ENCODE data around the gene RRP8.

Gene RRP8

GRCh38 chr11:6567371-6567745 lies 36.1 kb downstream of the RRP8 start:
- no peak for DNase-seq (ENCODE audit: low spot score)

GRCh38 chr11:6566704-6567370 lies 36.6 kb downstream of the RRP8 start:
- no peak for DNase-seq (ENCODE audit: low spot score)

- DNase-seq (ENCODE audit: low spot score) = no peak
Measured at GRCh38 chr11:6565988-6566703, 37.3 kb downstream of the RRP8 start.

GRCh38 chr11:6565325-6565724 lies 38.1 kb downstream of the RRP8 start:
- no peak for DNase-seq (ENCODE audit: low spot score)

- DNase-seq (ENCODE audit: low spot score) = no peak
Measured at GRCh38 chr11:6563667-6564066, 39.7 kb downstream of the RRP8 start.

- DNase-seq (ENCODE audit: low spot score) = no peak
Measured at GRCh38 chr11:6563121-6563619, 40.2 kb downstream of the RRP8 start.

GRCh38 chr11:6561288-6561687 lies 42.1 kb downstream of the RRP8 start:
- DNase-seq (ENCODE audit: low spot score) = no peak

GRCh38 chr11:6559369-6559768 lies 44.0 kb downstream of the RRP8 start:
- DNase-seq (ENCODE audit: low spot score) = no peak

GRCh38 chr11:6557761-6558674 lies 45.4 kb downstream of the RRP8 start:
- DNase-seq (ENCODE audit: low spot score) = no peak

- DNase-seq (ENCODE audit: low spot score) = no peak
Measured at GRCh38 chr11:6557063-6557462, 46.4 kb downstream of the RRP8 start.

GRCh38 chr11:6556139-6556949 lies 47.1 kb downstream of the RRP8 start:
- no peak for DNase-seq (ENCODE audit: low spot score)

- DNase-seq (ENCODE audit: low spot score) = no peak
Measured at GRCh38 chr11:6554828-6555706, 48.3 kb downstream of the RRP8 start.

GRCh38 chr11:6553634-6554033 lies 49.8 kb downstream of the RRP8 start:
- no peak for DNase-seq (ENCODE audit: low spot score)

- no peak for DNase-seq (ENCODE audit: low spot score)
Measured at GRCh38 chr11:6548641-6549040, 54.8 kb downstream of the RRP8 start.

GRCh38 chr11:6548121-6548520 lies 55.3 kb downstream of the RRP8 start:
- DNase-seq (ENCODE audit: low spot score) = no peak

GRCh38 chr11:6547177-6547576 lies 56.2 kb downstream of the RRP8 start:
- DNase-seq (ENCODE audit: low spot score) = no peak

GRCh38 chr11:6546735-6547134 lies 56.7 kb downstream of the RRP8 start:
- no peak for DNase-seq (ENCODE audit: low spot score)

GRCh38 chr11:6545917-6546605 lies 57.4 kb downstream of the RRP8 start:
- DNase-seq (ENCODE audit: low spot score) = no peak

Measured in CD4-positive, alpha-beta T cell treated with Interleukin-15 for 4 hours (primary cell).